Activated effector memory CD4-positive, alpha-beta T cell treated with anti-CD3 and anti-CD28 coated beads, Interleukin-2, amount 50 U/mL, for 16 hours (primary cell): ENCODE data around the gene EGFL6.
"Not testable (repeated sequence)": the region's sequence is repeated elsewhere in the genome, so short reads cannot be mapped to it uniquely, and the experiment has no call there.

Source experiments
- DNase-seq: peaks from one replicate; pipeline ENCODE4 v3.0.0-alpha.2; 2020

EGFL6 gene

GRCh38 chrX:13654116-13654515 is 84.7 kb downstream of the EGFL6 start:
- DNase-seq = no peak

- no peak for DNase-seq
Observed at GRCh38 chrX:13655674-13656073, 86.3 kb downstream of the EGFL6 start.

- no peak for DNase-seq
Observed at GRCh38 chrX:13658602-13659001, 89.2 kb downstream of the EGFL6 start.

GRCh38 chrX:13659063-13659462 is 89.7 kb downstream of the EGFL6 start:
- DNase-seq = no peak

- peak; percentile 62 for DNase-seq
Observed at GRCh38 chrX:13661735-13662288, 92.4 kb downstream of the EGFL6 start.

GRCh38 chrX:13662355-13662791 is 93.0 kb downstream of the EGFL6 start:
- DNase-seq = no peak

GRCh38 chrX:13664020-13664419 is 94.6 kb downstream of the EGFL6 start:
- no peak for DNase-seq

GRCh38 chrX:13666836-13667235 is 97.4 kb downstream of the EGFL6 start:
- DNase-seq = no peak

GRCh38 chrX:13667919-13668318 is 98.5 kb downstream of the EGFL6 start:
- no peak for DNase-seq

GRCh38 chrX:13669246-13669737 is 99.9 kb downstream of the EGFL6 start:
- DNase-seq = peak; percentile 82

- DNase-seq = not testable (repeated sequence)
Observed at GRCh38 chrX:13669755-13670154, 100.4 kb downstream of the EGFL6 start.

GRCh38 chrX:13670197-13670596 is 100.8 kb downstream of the EGFL6 start:
- no peak for DNase-seq

- no peak for DNase-seq
Observed at GRCh38 chrX:13673016-13673415, 103.6 kb downstream of the EGFL6 start.

GRCh38 chrX:13676885-13677284 is 107.5 kb downstream of the EGFL6 start:
- DNase-seq = no peak

GRCh38 chrX:13679700-13680099 is 110.3 kb downstream of the EGFL6 start:
- DNase-seq = not testable (repeated sequence)

- no peak for DNase-seq
Observed at GRCh38 chrX:13681595-13681994, 112.2 kb downstream of the EGFL6 start.
